HPDE6-E6E7 (cell line): ENCODE results near the gene DEPDC1B.
"Not testable (repeated sequence)": the region's sequence is repeated elsewhere in the genome, so short reads cannot be mapped to it uniquely, and the experiment has no call there.

Experiments
- DNase-seq: peaks from one replicate; pipeline ENCODE4 v3.0.0; 2011; ENCODE audit warnings: missing footprints; ENCODE audit errors: extremely low spot score

Gene DEPDC1B

GRCh38 chr5:60699609-60700415 lies at the start of gene DEPDC1B:
Gene DEPDC1B (minus strand): TSS chr5:60700166. CDS start chr5:60700093, 73 bp downstream.
- DNase-seq = peak; percentile 82

GRCh38 chr5:60744682-60745081 lies 44.7 kb upstream of the DEPDC1B start:
- DNase-seq = no peak

- no peak for DNase-seq
Observed at GRCh38 chr5:60743511-60744314, 43.7 kb upstream of the DEPDC1B start.

GRCh38 chr5:60740322-60740721 lies 40.4 kb upstream of the DEPDC1B start:
- no peak for DNase-seq

- no peak for DNase-seq
Observed at GRCh38 chr5:60738933-60739332, 39.0 kb upstream of the DEPDC1B start.

GRCh38 chr5:60738461-60738860 lies 38.5 kb upstream of the DEPDC1B start:
- no peak for DNase-seq

GRCh38 chr5:60730858-60731257 lies 30.9 kb upstream of the DEPDC1B start:
- not testable (repeated sequence) for DNase-seq

- no peak for DNase-seq
Observed at GRCh38 chr5:60727033-60727679, 27.2 kb upstream of the DEPDC1B start.

GRCh38 chr5:60724126-60724525 lies 24.2 kb upstream of the DEPDC1B start:
- DNase-seq = no peak

- no peak for DNase-seq
Observed at GRCh38 chr5:60722416-60722815, 22.4 kb upstream of the DEPDC1B start.

- no peak for DNase-seq
Observed at GRCh38 chr5:60719329-60719728, 19.4 kb upstream of the DEPDC1B start.

- DNase-seq = peak; percentile 76
Observed at GRCh38 chr5:60718166-60718892, 18.4 kb upstream of the DEPDC1B start.

- DNase-seq = not testable (repeated sequence)
Observed at GRCh38 chr5:60715201-60715928, 15.4 kb upstream of the DEPDC1B start.

- DNase-seq = no peak
Observed at GRCh38 chr5:60712950-60713349, 13.0 kb upstream of the DEPDC1B start.

GRCh38 chr5:60711892-60712291 lies 11.9 kb upstream of the DEPDC1B start:
- DNase-seq = not testable (repeated sequence)

- no peak for DNase-seq
Observed at GRCh38 chr5:60710362-60710761, 10.4 kb upstream of the DEPDC1B start.

GRCh38 chr5:60705144-60705543 lies 5.2 kb upstream of the DEPDC1B start:
- no peak for DNase-seq

- DNase-seq = no peak
Observed at GRCh38 chr5:60703944-60704343, 4.0 kb upstream of the DEPDC1B start.

- no peak for DNase-seq
Observed at GRCh38 chr5:60701321-60701968, 1.5 kb upstream of the DEPDC1B start.

- DNase-seq = no peak
Observed at GRCh38 chr5:60700416-60700757, 421 bp upstream of the DEPDC1B start.

GRCh38 chr5:60699288-60699608 lies 718 bp downstream of the DEPDC1B start:
- no peak for DNase-seq
